ENCODE measurements around the gene FBXO22.
"Not testable (repeated sequence)": the region's sequence is repeated elsewhere in the genome, so short reads cannot be mapped to it uniquely, and the experiment has no call there.

Gene FBXO22

GRCh38 chr15:75903331-75904239 lies at the start of gene FBXO22:
FBXO22 (plus strand) TSS chr15:75903878; CDS start chr15:75903964, 86 bp downstream.
- H3K4me3 ChIP-seq (ENCODE audit: low read length), result peak within 1 kb of the TSS; percentile 100
- H3K27ac ChIP-seq (ENCODE audit: low read length), result peak within 1 kb of the TSS; percentile 95
- H3K9ac ChIP-seq (ENCODE audit: low read depth, low read length), result peak within 1 kb of the TSS; percentile 99
- no peaks in the 10 kb centered on the region for H3K27me3 ChIP-seq (ENCODE audit: insufficient read depth, low read length)
- H3K36me3 ChIP-seq (ENCODE audit: insufficient read depth, low read depth, low read length), result peaks cover 60% of the 10 kb centered on the region
- H3K9me3 ChIP-seq (ENCODE audit: insufficient read depth, low read depth, low read length), result no peaks in the 10 kb centered on the region
- peaks cover 23% of the 10 kb centered on the region for H3K4me1 ChIP-seq (ENCODE audit: insufficient read depth, low read length)

DNA sequence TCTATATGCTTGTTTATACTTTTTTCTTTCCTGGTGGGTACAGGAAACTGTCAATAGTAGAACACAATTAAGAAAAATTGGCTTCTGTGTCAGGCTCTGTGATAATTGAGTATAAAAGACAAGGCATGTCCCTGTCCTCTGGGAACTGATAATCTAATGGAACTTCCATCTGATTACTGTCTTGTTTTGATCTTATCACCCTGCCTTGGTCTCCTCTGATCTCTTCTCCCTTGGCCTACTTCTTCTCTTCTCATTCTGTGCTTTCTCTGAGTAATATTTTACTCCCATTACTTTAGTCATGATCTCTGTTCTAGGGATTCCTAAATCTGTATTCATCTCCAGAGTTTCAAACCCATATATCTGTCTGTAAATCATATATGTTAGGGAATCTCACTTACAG lies 45.8 kb upstream of the FBXO22 start:
- Histone ChIP-seq H3K36me3 (ENCODE audit: insufficient read depth, low read depth, low read length) (peaks cover 67% of the 10 kb centered on the region), H3K9ac (ENCODE audit: low read depth, low read length) (no peak overlapping the region), H3K4me3 (ENCODE audit: low read length) (no peak overlapping the region), H3K27me3 (ENCODE audit: insufficient read depth, low read length) (no peaks in the 10 kb centered on the region), H3K27ac (ENCODE audit: low read length) (no peak overlapping the region), H3K4me1 (ENCODE audit: insufficient read depth, low read length) (peaks cover 5% of the 10 kb centered on the region; the same call in 1 of the 2 replicates), H3K9me3 (ENCODE audit: insufficient read depth, low read depth, low read length) (no peaks in the 10 kb centered on the region)

GRCh38 chr15:75861750-75862402 lies 41.8 kb upstream of the FBXO22 start:
- Histone ChIP-seq H3K4me1 (ENCODE audit: insufficient read depth, low read length) (peaks cover 10% of the 10 kb centered on the region), H3K9ac (ENCODE audit: low read depth, low read length) (no peak overlapping the region), H3K9me3 (ENCODE audit: insufficient read depth, low read depth, low read length) (no peaks in the 10 kb centered on the region), H3K36me3 (ENCODE audit: insufficient read depth, low read depth, low read length) (peaks cover 49% of the 10 kb centered on the region), H3K27me3 (ENCODE audit: insufficient read depth, low read length) (no peaks in the 10 kb centered on the region), H3K27ac (ENCODE audit: low read length) (no peak overlapping the region), H3K4me3 (ENCODE audit: low read length) (no peak overlapping the region)

GRCh38 chr15:75862796-75863195 lies 40.9 kb upstream of the FBXO22 start:
- H3K36me3 ChIP-seq (ENCODE audit: insufficient read depth, low read depth, low read length), result peaks cover 45% of the 10 kb centered on the region
- peaks cover 19% of the 10 kb centered on the region for H3K4me1 ChIP-seq (ENCODE audit: insufficient read depth, low read length)
- no peak overlapping the region for H3K9ac ChIP-seq (ENCODE audit: low read depth, low read length)
- no peak overlapping the region for H3K27ac ChIP-seq (ENCODE audit: low read length)
- H3K4me3 ChIP-seq (ENCODE audit: low read length), result no peak overlapping the region
- H3K9me3 ChIP-seq (ENCODE audit: insufficient read depth, low read depth, low read length), result no peaks in the 10 kb centered on the region
- H3K27me3 ChIP-seq (ENCODE audit: insufficient read depth, low read length), result no peaks in the 10 kb centered on the region

GRCh38 chr15:75864213-75865059 lies 39.2 kb upstream of the FBXO22 start:
- no peak overlapping the region for H3K9ac ChIP-seq (ENCODE audit: low read depth, low read length)
- H3K4me1 ChIP-seq (ENCODE audit: insufficient read depth, low read length), result peaks cover 25% of the 10 kb centered on the region
- no peaks in the 10 kb centered on the region for H3K9me3 ChIP-seq (ENCODE audit: insufficient read depth, low read depth, low read length)
- H3K36me3 ChIP-seq (ENCODE audit: insufficient read depth, low read depth, low read length), result peaks cover 44% of the 10 kb centered on the region
- H3K4me3 ChIP-seq (ENCODE audit: low read length), result no peak overlapping the region
- H3K27me3 ChIP-seq (ENCODE audit: insufficient read depth, low read length), result no peaks in the 10 kb centered on the region
- H3K27ac ChIP-seq (ENCODE audit: low read length), result no peak overlapping the region

DNA sequence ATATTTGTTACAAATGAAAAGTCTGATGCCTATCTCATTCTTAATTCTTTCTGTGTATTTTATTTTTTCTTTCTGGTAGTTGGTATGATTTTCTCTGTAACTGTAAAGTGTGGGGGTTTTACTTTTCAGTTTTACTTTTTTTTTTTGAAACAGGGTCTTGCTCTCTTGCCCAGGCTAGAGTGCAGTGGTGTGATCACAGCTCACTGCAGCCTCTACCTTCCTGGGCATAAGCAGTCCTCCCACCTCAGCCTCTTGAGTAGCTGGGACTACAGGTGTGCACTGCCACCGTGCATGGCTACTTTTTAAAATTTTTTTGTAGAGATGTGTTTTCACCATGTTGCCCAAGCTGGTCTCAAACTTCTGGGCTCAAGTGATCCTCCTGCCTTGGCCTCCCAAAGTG lies 37.6 kb upstream of the FBXO22 start:
- Histone ChIP-seq H3K4me1 (ENCODE audit: insufficient read depth, low read length) (peaks cover 31% of the 10 kb centered on the region), H3K36me3 (ENCODE audit: insufficient read depth, low read depth, low read length) (peaks cover 42% of the 10 kb centered on the region)
- H3K9ac ChIP-seq (ENCODE audit: low read depth, low read length); H3K27me3 ChIP-seq (ENCODE audit: insufficient read depth, low read length); H3K27ac ChIP-seq (ENCODE audit: low read length); H3K4me3 ChIP-seq (ENCODE audit: low read length); H3K9me3 ChIP-seq (ENCODE audit: insufficient read depth, low read depth, low read length): not testable (repeated sequence)

- Histone ChIP-seq H3K9ac (ENCODE audit: low read depth, low read length) (peak overlapping the region; percentile 3; the same call in 1 of the 2 replicates), H3K36me3 (ENCODE audit: insufficient read depth, low read depth, low read length) (peaks cover 35% of the 10 kb centered on the region), H3K27ac (ENCODE audit: low read length) (no peak overlapping the region), H3K27me3 (ENCODE audit: insufficient read depth, low read length) (no peaks in the 10 kb centered on the region), H3K4me1 (ENCODE audit: insufficient read depth, low read length) (peaks cover 35% of the 10 kb centered on the region), H3K4me3 (ENCODE audit: low read length) (peak overlapping the region; percentile 10; the same call in 1 of the 2 replicates), H3K9me3 (ENCODE audit: insufficient read depth, low read depth, low read length) (no peaks in the 10 kb centered on the region)
These were observed 36.8 kb upstream of the FBXO22 start for GRCh38 chr15:75866916-75867315.

GRCh38 chr15:75867449-75867848 lies 36.2 kb upstream of the FBXO22 start:
- Histone ChIP-seq H3K27me3 (ENCODE audit: insufficient read depth, low read length) (no peaks in the 10 kb centered on the region), H3K9ac (ENCODE audit: low read depth, low read length) (peak overlapping the region; percentile 3; the same call in 1 of the 2 replicates), H3K36me3 (ENCODE audit: insufficient read depth, low read depth, low read length) (peaks cover 32% of the 10 kb centered on the region), H3K4me3 (ENCODE audit: low read length) (peak overlapping the region; percentile 10; the same call in 1 of the 2 replicates), H3K9me3 (ENCODE audit: insufficient read depth, low read depth, low read length) (no peaks in the 10 kb centered on the region), H3K27ac (ENCODE audit: low read length) (peak overlapping the region; percentile 28), H3K4me1 (ENCODE audit: insufficient read depth, low read length) (peaks cover 41% of the 10 kb centered on the region)

GRCh38 chr15:75868019-75868418 lies 35.7 kb upstream of the FBXO22 start:
- peak overlapping the region; percentile 3; the same call in 1 of the 2 replicates for H3K9ac ChIP-seq (ENCODE audit: low read depth, low read length)
- H3K36me3 ChIP-seq (ENCODE audit: insufficient read depth, low read depth, low read length), result peaks cover 27% of the 10 kb centered on the region
- H3K4me1 ChIP-seq (ENCODE audit: insufficient read depth, low read length), result peaks cover 45% of the 10 kb centered on the region
- no peaks in the 10 kb centered on the region for H3K9me3 ChIP-seq (ENCODE audit: insufficient read depth, low read depth, low read length)
- peak overlapping the region; percentile 28 for H3K27ac ChIP-seq (ENCODE audit: low read length)
- H3K4me3 ChIP-seq (ENCODE audit: low read length), result peak overlapping the region; percentile 10; the same call in 1 of the 2 replicates
- H3K27me3 ChIP-seq (ENCODE audit: insufficient read depth, low read length), result no peaks in the 10 kb centered on the region

GRCh38 chr15:75869446-75869845 lies 34.2 kb upstream of the FBXO22 start:
- Histone ChIP-seq H3K9ac (ENCODE audit: low read depth, low read length) (no peak overlapping the region), H3K4me3 (ENCODE audit: low read length) (no peak overlapping the region), H3K9me3 (ENCODE audit: insufficient read depth, low read depth, low read length) (no peaks in the 10 kb centered on the region), H3K36me3 (ENCODE audit: insufficient read depth, low read depth, low read length) (peaks cover 34% of the 10 kb centered on the region), H3K4me1 (ENCODE audit: insufficient read depth, low read length) (peaks cover 45% of the 10 kb centered on the region), H3K27ac (ENCODE audit: low read length) (no peak overlapping the region), H3K27me3 (ENCODE audit: insufficient read depth, low read length) (no peaks in the 10 kb centered on the region)

DNA sequence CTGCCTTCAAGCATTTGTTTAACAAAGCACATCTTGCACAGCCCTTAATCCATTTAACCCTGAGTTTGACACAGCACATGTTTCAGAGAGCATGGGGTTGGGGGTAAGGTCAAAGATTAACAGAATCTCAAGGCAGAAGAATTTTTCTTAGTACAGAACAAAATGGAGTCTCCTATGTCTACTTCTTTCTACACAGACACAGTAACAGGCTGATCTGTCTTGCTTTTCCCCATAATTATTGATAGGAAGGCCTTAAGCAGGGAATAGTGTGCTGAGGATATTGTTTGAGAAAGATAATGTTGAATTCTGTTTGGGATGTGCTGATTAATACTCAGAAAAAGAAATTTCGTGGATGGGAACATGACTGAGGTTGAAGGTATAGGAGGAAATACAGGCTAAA lies 32.1 kb upstream of the FBXO22 start:
- peaks cover 53% of the 10 kb centered on the region for H3K36me3 ChIP-seq (ENCODE audit: insufficient read depth, low read depth, low read length)
- not testable (repeated sequence) for H3K27me3 ChIP-seq (ENCODE audit: insufficient read depth, low read length); H3K9me3 ChIP-seq (ENCODE audit: insufficient read depth, low read depth, low read length); H3K4me3 ChIP-seq (ENCODE audit: low read length); H3K27ac ChIP-seq (ENCODE audit: low read length)
- peaks cover 42% of the 10 kb centered on the region for H3K4me1 ChIP-seq (ENCODE audit: insufficient read depth, low read length)
- peak overlapping the region; percentile 23 for H3K9ac ChIP-seq (ENCODE audit: low read depth, low read length)
